ENCODE data around the gene USP12. TPM values are rescaled to one million over a fixed set of nuclear protein-coding genes. Genes with fewer than 3 reads are reported as not detected.

The USP12 gene
- total RNA-seq, 1 donor from 2014 or later = 21.4 TPM

GRCh38 chr13:27097691-27098090 lies 73.9 kb downstream of the USP12 start:
- no peaks in the 10 kb centered on the region for H3K27me3 Mint-ChIP-seq (ENCODE audit: low read depth)
- no peaks in the 10 kb centered on the region for H3K9me3 Mint-ChIP-seq
- DNase-seq (ENCODE audit: low read depth, low spot score) = no peak
- no peak overlapping the region for H3K4me3 Mint-ChIP-seq
- TF ChIP-seq CTCF (conservative IDR thresholded peaks at IDR 0.05) = no peak
- no peak overlapping the region for H3K27ac Mint-ChIP-seq (ENCODE audit: unreplicated experiment)
- H3K4me1 Mint-ChIP-seq = no peaks in the 10 kb centered on the region
- peaks cover 24% of the 10 kb centered on the region for H3K36me3 Mint-ChIP-seq (ENCODE audit: low read depth)

DNA sequence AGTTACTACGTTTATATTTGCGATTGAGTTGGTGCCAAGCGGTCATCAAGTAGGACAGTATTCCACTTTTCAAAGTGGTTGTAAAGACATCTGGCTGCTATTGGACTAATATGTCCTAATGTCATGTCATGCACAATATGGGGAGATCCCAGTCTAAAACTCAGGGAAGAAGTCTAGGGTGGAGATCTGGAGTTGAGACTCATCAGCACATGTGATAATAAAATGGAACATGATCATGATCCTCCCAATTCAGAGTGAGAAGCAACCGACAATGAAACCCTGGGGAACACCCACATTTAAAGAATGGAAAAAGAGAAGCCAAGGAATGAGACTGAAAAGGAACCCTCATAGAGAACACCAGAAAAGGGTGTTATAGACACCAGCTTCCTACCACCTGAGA lies 80.2 kb downstream of the USP12 start:
- TF ChIP-seq CTCF (conservative IDR thresholded peaks at IDR 0.05) = no peak
- Mint-ChIP-seq H3K27me3 (ENCODE audit: low read depth) (no peaks in the 10 kb centered on the region), H3K36me3 (ENCODE audit: low read depth) (peaks cover 34% of the 10 kb centered on the region)

DNA sequence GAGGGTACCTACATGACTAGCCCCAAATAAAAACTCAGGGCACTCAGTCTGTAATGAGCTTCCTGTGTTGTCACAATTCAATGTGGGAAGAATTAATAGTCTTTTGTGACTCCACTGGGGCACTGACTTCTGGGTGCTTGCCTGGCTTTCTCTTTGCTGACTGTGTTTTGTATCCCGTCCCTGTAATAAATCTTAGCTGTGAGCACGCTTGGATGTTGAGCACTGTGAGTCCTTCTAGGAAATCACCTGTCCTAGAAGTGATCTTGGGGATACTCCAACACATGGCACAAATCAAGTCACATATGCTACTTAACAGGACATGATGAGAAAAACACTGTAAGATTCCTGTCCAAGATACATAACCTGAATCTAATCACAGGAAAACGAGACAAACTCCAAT lies 83.0 kb downstream of the USP12 start:
- no peak for TF ChIP-seq CTCF (conservative IDR thresholded peaks at IDR 0.05)
- Mint-ChIP-seq H3K27me3 (ENCODE audit: low read depth) (no peaks in the 10 kb centered on the region), H3K9me3 (no peaks in the 10 kb centered on the region), H3K27ac (ENCODE audit: unreplicated experiment) (no peak overlapping the region), H3K4me3 (no peak overlapping the region), H3K36me3 (ENCODE audit: low read depth) (peaks cover 36% of the 10 kb centered on the region), H3K4me1 (peaks cover 6% of the 10 kb centered on the region)
- DNase-seq (ENCODE audit: low read depth, low spot score) = no peak

More for the DNA sequence above, 80.2 kb downstream of the USP12 start:
- H3K27ac Mint-ChIP-seq (ENCODE audit: unreplicated experiment) = no peak overlapping the region
- DNase-seq (ENCODE audit: low read depth, low spot score) = no peak
- H3K9me3 Mint-ChIP-seq = no peaks in the 10 kb centered on the region
- no peak overlapping the region for H3K4me3 Mint-ChIP-seq
- H3K4me1 Mint-ChIP-seq = peaks cover 6% of the 10 kb centered on the region

- Mint-ChIP-seq H3K27ac (ENCODE audit: unreplicated experiment) (no peak overlapping the region), H3K4me1 (peaks cover 6% of the 10 kb centered on the region), H3K27me3 (ENCODE audit: low read depth) (no peaks in the 10 kb centered on the region), H3K36me3 (ENCODE audit: low read depth) (peaks cover 30% of the 10 kb centered on the region), H3K4me3 (no peak overlapping the region), H3K9me3 (no peaks in the 10 kb centered on the region)
- no peak for DNase-seq (ENCODE audit: low read depth, low spot score)
- TF ChIP-seq CTCF (conservative IDR thresholded peaks at IDR 0.05) = no peak
These were observed 84.9 kb downstream of the USP12 start for GRCh38 chr13:27086599-27087265.

DNA sequence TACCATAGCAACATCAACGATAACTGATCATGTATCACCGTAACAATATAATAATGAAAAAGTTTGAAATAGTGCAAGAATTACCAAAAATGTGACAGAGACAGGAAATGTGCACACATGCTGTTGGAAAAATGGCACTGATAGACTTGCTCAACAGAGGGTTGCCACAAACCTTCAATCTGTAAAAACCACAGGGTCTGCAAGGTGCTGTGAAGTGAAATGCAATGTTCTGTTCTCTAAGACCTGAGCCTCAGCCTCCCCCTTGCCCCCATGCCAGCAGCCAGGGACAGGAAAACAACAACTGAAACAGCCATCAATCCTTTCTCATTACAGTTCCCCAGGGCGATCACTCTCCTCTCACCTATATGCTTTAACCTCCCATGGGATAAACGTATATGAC lies 88.4 kb downstream of the USP12 start:
- Mint-ChIP-seq H3K4me1 (no peaks in the 10 kb centered on the region), H3K27me3 (ENCODE audit: low read depth) (no peaks in the 10 kb centered on the region), H3K4me3 (no peak overlapping the region), H3K9me3 (no peaks in the 10 kb centered on the region), H3K36me3 (ENCODE audit: low read depth) (peaks cover 25% of the 10 kb centered on the region), H3K27ac (ENCODE audit: unreplicated experiment) (no peak overlapping the region)
- DNase-seq (ENCODE audit: low read depth, low spot score) = no peak
- TF ChIP-seq CTCF (conservative IDR thresholded peaks at IDR 0.05) = no peak

All from neural crest cell (in vitro differentiated cells).